Right forelimb (tissue), 1 donor: ENCODE data around the gene IER2.
"Not testable (repeated sequence)": the region's sequence is repeated elsewhere in the genome, so short reads cannot be mapped to it uniquely, and the experiment has no call there.

Experiments
- DNase-seq: peaks from one replicate; pipeline ENCODE4 v3.0.0-alpha.2; 2018

Gene IER2

GRCh38 chr19:13165162-13165997, 15.2 kb downstream of the IER2 start:
- no peak for DNase-seq

GRCh38 chr19:13166151-13166550, 15.9 kb downstream of the IER2 start:
- not testable (repeated sequence) for DNase-seq

- DNase-seq: no peak
These were observed 19.6 kb downstream of the IER2 start for GRCh38 chr19:13169769-13170168.

GRCh38 chr19:13171146-13171545, 20.9 kb downstream of the IER2 start:
- DNase-seq: no peak

GRCh38 chr19:13172346-13173138, 22.3 kb downstream of the IER2 start:
- DNase-seq: no peak

GRCh38 chr19:13173139-13173737, 23.0 kb downstream of the IER2 start:
- no peak for DNase-seq

GRCh38 chr19:13176345-13176744, 26.1 kb downstream of the IER2 start:
- DNase-seq: no peak

GRCh38 chr19:13177584-13177983, 27.4 kb downstream of the IER2 start:
- not testable (repeated sequence) for DNase-seq

- DNase-seq: not testable (repeated sequence)
These were observed 28.1 kb downstream of the IER2 start for GRCh38 chr19:13178291-13178690.

GRCh38 chr19:13181747-13182388, 31.7 kb downstream of the IER2 start:
- DNase-seq: peak; percentile 82

GRCh38 chr19:13184926-13185325, 34.7 kb downstream of the IER2 start:
- DNase-seq: not testable (repeated sequence)

GRCh38 chr19:13185763-13186657, 35.8 kb downstream of the IER2 start:
- DNase-seq: not testable (repeated sequence)

GRCh38 chr19:13186688-13187087, 36.5 kb downstream of the IER2 start:
- not testable (repeated sequence) for DNase-seq

GRCh38 chr19:13187419-13187818, 37.2 kb downstream of the IER2 start:
- DNase-seq: no peak

- no peak for DNase-seq
These were observed 39.4 kb downstream of the IER2 start for GRCh38 chr19:13189600-13189999.

- no peak for DNase-seq
These were observed 40.8 kb downstream of the IER2 start for GRCh38 chr19:13190781-13191540.

GRCh38 chr19:13195678-13196077, 45.5 kb downstream of the IER2 start:
- no peak for DNase-seq

GRCh38 chr19:13198634-13199033, 48.4 kb downstream of the IER2 start:
- no peak for DNase-seq

- not testable (repeated sequence) for DNase-seq
These were observed 51.9 kb downstream of the IER2 start for GRCh38 chr19:13202112-13202511.
